B cell (primary cell): ENCODE data around the gene UBXN2A. TPM values are rescaled to one million over a fixed set of nuclear protein-coding genes. Genes with fewer than 3 reads are reported as not detected.

Experiments used
- ATAC-seq: fragments of 200-7000 bp; cut with Tn5 transposase; one replicate; pipeline ENCODE4 v1.10.0; 2021; ENCODE audit warnings: low read depth, mild to moderate bottlenecking, moderate number of reproducible peaks, moderate library complexity
- CTCF ChIA-PET: fragments of 350-600 bp; sonication (Branson Sonifier 250); formaldehyde crosslinking; loops from one replicate; lab custom pipeline; 2021; ENCODE audit warnings: antibody characterized with exemption, inconsistent platforms; lab: Charles Lee
- POLR2A ChIA-PET: fragments of 350-600 bp; sonication (Branson Sonifier 250); formaldehyde crosslinking; loops from one replicate; lab custom pipeline; 2021; ENCODE audit warnings: antibody characterized with exemption; lab: Charles Lee
- DNase-seq: peaks from one replicate; pipeline ENCODE4 v3.0.0; 2013
- H2AFZ ChIP-seq: 2 replicates; pipeline ENCODE4 v1.6.1; 2012; ENCODE audit warnings: mild to moderate bottlenecking, low read depth, low read length; ENCODE audit not compliant: insufficient read depth, poor library complexity, severe bottlenecking
- H3K27ac ChIP-seq, 2 donors: 1 replicate in 1 of 2; 2 replicates in 1 of 2; pipeline ENCODE4 v1.5.1; 2012 to 2013; ENCODE audit warnings: low read length in 2 of 2, mild to moderate bottlenecking in 2 of 2, moderate library complexity in 1 of 2
- H3K27me3 ChIP-seq, 4 experiments: fragments of 200-600 bp in 1 of 4; sonication (generic) in 1 of 4; replicated peaks in 1 of 4; 1 replicate in 2 of 4; 2 replicates in 2 of 4; pipeline versions ENCODE4 v1.6.1 to v1.7.0; 2013 to 2016; ENCODE audit warnings: low read length in 3 of 4, mild to moderate bottlenecking in 2 of 4, mixed read lengths in 1 of 4, moderate library complexity in 1 of 4; ENCODE audit not compliant: insufficient read depth in 4 of 4, control insufficient read depth in 3 of 4; ENCODE audit errors: control extremely low read depth in 1 of 4
- H3K36me3 ChIP-seq, 2 experiments: replicated peaks in 1 of 2; 1 replicate in 1 of 2; 2 replicates in 1 of 2; pipeline versions ENCODE4 v1.6.1 to v1.7.1; 2013; ENCODE audit warnings: low read length in 1 of 2; ENCODE audit not compliant: insufficient read depth in 2 of 2, control insufficient read depth in 1 of 2; ENCODE audit errors: control extremely low read depth in 1 of 2, extremely low read depth in 1 of 2
- H3K4me1 ChIP-seq, 2 donors: fragments of 200-600 bp in 1 of 2; sonication (generic) in 1 of 2; 1 replicate in 1 of 2; 2 replicates in 1 of 2; pipeline versions ENCODE4 v1.5.1 to v1.6.1; 2013 to 2017; ENCODE audit warnings: low read length in 2 of 2; ENCODE audit not compliant: control insufficient read depth in 2 of 2, insufficient read depth in 2 of 2
- H3K4me2 ChIP-seq: replicated peaks from 2 replicates; pipeline ENCODE3; 2012; ENCODE audit warnings: mild to moderate bottlenecking, low read depth, low read length; ENCODE audit not compliant: poor library complexity, severe bottlenecking
- H3K4me3 ChIP-seq, 5 experiments: fragments of 200-600 bp in 1 of 5; sonication (generic) in 1 of 5; 1 replicate in 3 of 5; 2 replicates in 2 of 5; pipeline versions ENCODE4 v1.5.1 to v1.7.0; 2011 to 2016; ENCODE audit warnings: low read length in 4 of 5, mild to moderate bottlenecking in 4 of 5, low read depth in 2 of 5, control low read depth in 1 of 5, moderate library complexity in 1 of 5; ENCODE audit not compliant: insufficient read depth in 1 of 5; ENCODE audit errors: control extremely low read depth in 1 of 5, extremely low read depth in 1 of 5
- H3K79me2 ChIP-seq: fragments of 200-600 bp; sonication (generic); one replicate; pipeline ENCODE4 v1.6.0; 2016; ENCODE audit warnings: low read length; ENCODE audit not compliant: control insufficient read depth, insufficient read depth
- H3K9ac ChIP-seq: fragments of 200-600 bp; sonication (generic); 2 replicates; pipeline ENCODE4 v1.6.1; 2017; ENCODE audit warnings: mild to moderate bottlenecking, low read length, moderate library complexity
- H3K9me3 ChIP-seq, 3 donors: one replicate each; pipeline versions ENCODE4 v1.6.1 to v1.7.1; 2013; ENCODE audit warnings: low read length in 2 of 3; ENCODE audit not compliant: control insufficient read depth in 2 of 3, insufficient read depth in 1 of 3; ENCODE audit errors: control extremely low read depth in 1 of 3
- H4K20me1 ChIP-seq: 2 replicates; pipeline ENCODE4 v1.6.0; 2012; ENCODE audit warnings: mild to moderate bottlenecking, low read length; ENCODE audit not compliant: insufficient read depth, control insufficient read depth, poor library complexity, severe bottlenecking
- H3K27ac Mint-ChIP-seq: one replicate; pipeline ENCODE4 v1.8.0; 2021; ENCODE audit warnings: mixed read lengths
- H3K27me3 Mint-ChIP-seq: one replicate; pipeline ENCODE4 v1.8.0; 2021; ENCODE audit warnings: mixed read lengths
- H3K4me1 Mint-ChIP-seq: one replicate; pipeline ENCODE4 v1.8.0; 2021; ENCODE audit warnings: mixed read lengths
- H3K4me3 Mint-ChIP-seq: one replicate; pipeline ENCODE4 v1.8.0; 2021; ENCODE audit warnings: mixed read lengths
- H3K9me3 Mint-ChIP-seq: one replicate; pipeline ENCODE4 v1.8.0; 2022; ENCODE audit warnings: mixed read lengths; ENCODE audit not compliant: insufficient read depth
- CTCF ChIP-seq: fragments of 200-600 bp; IDR thresholded peaks from one replicate; pipeline ENCODE4 v1.8.0; 2022; ENCODE audit warnings: antibody characterized with exemption, mild to moderate bottlenecking
- EZH2 ChIP-seq: IDR thresholded peaks from 2 replicates; pipeline ENCODE4 v1.6.1; 2012; ENCODE audit warnings: borderline replicate concordance, low read depth, mild to moderate bottlenecking, moderate library complexity, low read length; ENCODE audit not compliant: insufficient read depth, poor library complexity, severe bottlenecking
- WGBS: methylation state at CpG from one replicate; pipeline ENCODE4 v1.1.5; 2013; ENCODE audit warnings: missing lambda C conversion rate; ENCODE audit not compliant: insufficient coverage; 5-methylcytosine and 5-hydroxymethylcytosine counted together
- intact Hi-C: fragments of 100-400 bp; cut with micrococcal nuclease; formaldehyde crosslinking; loops from one replicate; pipeline ENCODE4 v1.10.0; 2022
- polyA plus RNA-seq: library from polyadenylated mRNA; depleted of rRNA; stranded (reverse); fragments of >200 nt; gene quantifications from 2 replicates; pipeline ENCODE4 v1.2.3, GENCODE V29; 2012
- total RNA-seq, 2 donors: library from RNA; stranded (reverse); fragments of 120-200 nt in 1 of 2; gene quantifications; 1 replicate in 1 of 2; 2 replicates in 1 of 2; pipeline versions ENCODE4 v1.2.3 to v1.2.4, GENCODE V29; 2013 to 2022

Gene UBXN2A
- total and polyA plus RNA-seq, 2 donors (not counting 1 experiment from before 2014, with no cell fraction given), result 2.8 to 13.4 TPM

- CTCF ChIA-PET, result no interaction called here
These were observed 6.0 kb upstream of the UBXN2A start for GRCh38 chr2:23934259-23934658.

More at GRCh38 chr2:23934259-23934658, 6.0 kb upstream of the UBXN2A start:
- WGBS, result no CpG with 5 or more reads among the region's 1 CpG
- no peaks in the 10 kb centered on the region for H3K27me3 Mint-ChIP-seq
- no peaks in the 10 kb centered on the region for H3K79me2 ChIP-seq
- H2AFZ ChIP-seq, result no peak overlapping the region
- DNase-seq (no peak), ATAC-seq (no peak)
- no peaks in the 10 kb centered on the region for H3K9me3 ChIP-seq
- peaks cover 2 to 4% of the 10 kb centered on the region in 2 donors for H3K4me1 ChIP-seq
- H3K9ac ChIP-seq, result no peak overlapping the region
- H3K27ac Mint-ChIP-seq, result no peak overlapping the region
- peaks cover 7% of the 10 kb centered on the region for H3K4me1 Mint-ChIP-seq
- no peak overlapping the region for H3K4me3 Mint-ChIP-seq
- no peak overlapping the region for H3K27ac ChIP-seq
- POLR2A ChIA-PET, result interaction anchor here (0.8 kb wide), 1 partner anchor 8 kb away, joined by 4 read pairs; the partner anchor contains the start of gene ATAD2B
- H4K20me1 ChIP-seq, result no peaks in the 10 kb centered on the region
- H3K36me3 ChIP-seq, result no peaks in the 10 kb centered on the region
- H3K4me2 ChIP-seq, result no peak overlapping the region
- H3K9me3 Mint-ChIP-seq, result no peaks in the 10 kb centered on the region
- intact Hi-C loops, result no loop called here
- H3K27me3 ChIP-seq, result no peaks in the 10 kb centered on the region
- TF ChIP-seq CTCF (no peak), EZH2 (no peak)
- no peak overlapping the region for H3K4me3 ChIP-seq
